ENCODE data around the gene ENAH. TPM values are rescaled to one million over a fixed set of nuclear protein-coding genes. Genes with fewer than 3 reads are reported as not detected.
"Not testable (repeated sequence)": the region's sequence is repeated elsewhere in the genome, so short reads cannot be mapped to it uniquely, and the experiment has no call there.

Gene ENAH
- total RNA-seq, 4 donors from 2014 or later: 158 to 295 (median 225) TPM

GRCh38 chr1:225517697-225518096 lies 135.2 kb downstream of the ENAH start:
- Histone ChIP-seq H3K9me3 (no peaks in the 10 kb centered on the region), H3K4me3 (no peak overlapping the region), H3K36me3 (peaks cover 0 to 41% of the 10 kb centered on the region in 2 donors), H3K27ac (no peak overlapping the region), H3K27me3 (no peaks in the 10 kb centered on the region), H3K4me1 (peaks cover 0 to under 1% (median 0%) of the 10 kb centered on the region in 3 donors)
- TF ChIP-seq POLR2A (IDR thresholded peaks at IDR 0.05): no peak
- no peak for TF ChIP-seq POLR2AphosphoS5 (IDR thresholded peaks at IDR 0.05)
- no peak for TF ChIP-seq EP300 (IDR thresholded peaks at IDR 0.05)
- no peak for TF ChIP-seq CTCF (IDR thresholded peaks at IDR 0.05)
- WGBS, 2 donors (ENCODE audit: low coverage in 1 of 2): 90 to 92% methylated on average over 8 of the region's 8 CpGs
- no peak for ATAC-seq

- WGBS, 2 donors (ENCODE audit: low coverage in 1 of 2): 92 to 100% methylated on average over 3 to 6 of the region's 6 CpGs
- no peak for TF ChIP-seq CTCF (IDR thresholded peaks at IDR 0.05)
- TF ChIP-seq POLR2A (IDR thresholded peaks at IDR 0.05): no peak
- TF ChIP-seq POLR2AphosphoS5 (IDR thresholded peaks at IDR 0.05): no peak
- TF ChIP-seq EP300 (IDR thresholded peaks at IDR 0.05): no peak
Measured at GRCh38 chr1:225517221-225517620, 135.7 kb downstream of the ENAH start.

DNA sequence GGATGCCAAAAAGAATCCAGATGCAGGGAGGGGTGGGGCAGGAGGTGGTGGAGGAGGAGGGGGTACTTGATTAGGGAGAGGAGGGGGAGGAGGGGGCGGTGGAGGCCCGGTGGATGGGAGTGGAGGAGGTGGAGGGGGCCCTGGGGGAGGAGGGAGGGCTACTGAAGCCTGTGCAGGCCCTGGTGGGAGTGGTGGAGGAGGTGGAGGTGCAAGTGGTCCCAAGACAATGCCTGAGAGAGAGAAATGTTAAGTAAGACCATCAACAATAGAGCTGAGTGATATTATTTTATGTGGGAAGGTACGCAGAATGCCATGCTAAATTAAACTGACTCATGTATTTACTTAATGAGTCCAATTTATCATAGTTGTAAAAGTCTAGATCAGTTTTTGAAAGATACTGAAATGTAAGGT lies 138.2 kb downstream of the ENAH start:
- 17 to 38% methylated on average over 2 to 3 of the region's 3 CpGs for WGBS, 2 donors (ENCODE audit: low coverage in 1 of 2)
- TF ChIP-seq EP300 (IDR thresholded peaks at IDR 0.05): no peak
- no peak for TF ChIP-seq POLR2A (IDR thresholded peaks at IDR 0.05)
- no peak for TF ChIP-seq CTCF (IDR thresholded peaks at IDR 0.05)
- TF ChIP-seq POLR2AphosphoS5 (IDR thresholded peaks at IDR 0.05): no peak
- H3K27ac ChIP-seq: no peak overlapping the region

More at GRCh38 chr1:225517221-225517620, 135.7 kb downstream of the ENAH start:
- Histone ChIP-seq H3K4me1 (no peaks in the 10 kb centered on the region), H3K27me3 (no peaks in the 10 kb centered on the region), H3K9me3 (no peaks in the 10 kb centered on the region), H3K4me3 (no peak overlapping the region), H3K36me3 (peaks cover 0 to 46% of the 10 kb centered on the region in 2 donors), H3K27ac (no peak overlapping the region)
- no peak for ATAC-seq

GRCh38 chr1:225513576-225513975 lies 139.3 kb downstream of the ENAH start:
- H3K4me3 ChIP-seq, H3K27ac ChIP-seq, H3K9me3 ChIP-seq, ATAC-seq, H3K27me3 ChIP-seq: not testable (repeated sequence)
- H3K36me3 ChIP-seq: peaks cover 0 to 44% of the 10 kb centered on the region in 2 donors
- WGBS, 2 donors (ENCODE audit: low coverage in 1 of 2): 93 to 94% methylated on average over 3 to 9 of the region's 9 CpGs
- H3K4me1 ChIP-seq: peaks cover 6 to 12% (median 8%) of the 10 kb centered on the region in 3 donors

More for the DNA sequence above, 138.2 kb downstream of the ENAH start:
- no peak overlapping the region for H3K4me3 ChIP-seq
- no peaks in the 10 kb centered on the region for H3K9me3 ChIP-seq
- no peaks in the 10 kb centered on the region for H3K27me3 ChIP-seq
- H3K4me1 ChIP-seq: peaks cover 0 to 1% (median 0%) of the 10 kb centered on the region in 3 donors
- peaks cover 0 to 55% of the 10 kb centered on the region in 2 donors for H3K36me3 ChIP-seq
- ATAC-seq: no peak

GRCh38 chr1:225511828-225512381 lies 141.0 kb downstream of the ENAH start:
- no peaks in the 10 kb centered on the region for H3K9me3 ChIP-seq
- TF ChIP-seq EP300 (IDR thresholded peaks at IDR 0.05) (no peak), CTCF (IDR thresholded peaks at IDR 0.05) (no peak), POLR2AphosphoS5 (IDR thresholded peaks at IDR 0.05) (no peak), POLR2A (IDR thresholded peaks at IDR 0.05) (no peak)
- whole genome bisulfite sequencing, 2 donors (ENCODE audit: low coverage in 1 of 2): 71 to 78% methylated on average over 4 of the region's 4 CpGs
- no peak for ATAC-seq
- H3K27me3 ChIP-seq: no peaks in the 10 kb centered on the region
- peaks cover 6 to 20% (median 8%) of the 10 kb centered on the region in 3 donors for H3K4me1 ChIP-seq
- H3K4me3 ChIP-seq: no peak overlapping the region
- peaks cover 0 to 42% of the 10 kb centered on the region in 2 donors for H3K36me3 ChIP-seq
- no peak overlapping the region for H3K27ac ChIP-seq

GRCh38 chr1:225510740-225511139 lies 142.2 kb downstream of the ENAH start:
- ATAC-seq, H3K9me3 ChIP-seq, H3K4me3 ChIP-seq, H3K27me3 ChIP-seq, H3K27ac ChIP-seq: not testable (repeated sequence)
- H3K4me1 ChIP-seq: peaks cover 6 to 20% (median 8%) of the 10 kb centered on the region in 3 donors
- whole genome bisulfite sequencing, 2 donors (ENCODE audit: low coverage in 1 of 2): 83 to 100% methylated on average over 1 to 2 of the region's 2 CpGs
- peaks cover 0 to 42% of the 10 kb centered on the region in 2 donors for H3K36me3 ChIP-seq

Data from gastroesophageal sphincter (tissue), 4 donors.